Mammary epithelial cell (primary cell): ENCODE results near the gene PRM1.

Experiments
- CTCF ChIP-seq, 2 donors: IDR thresholded peaks in 1 of 2; conservative IDR thresholded peaks in 1 of 2; 2 replicates each; pipeline ENCODE4 v1.5.1; 2011 to 2012; ENCODE audit warnings: inconsistent platforms in 2 of 2, low read length in 2 of 2, mild to moderate bottlenecking in 2 of 2, control low read depth in 1 of 2, low read depth in 1 of 2; ENCODE audit not compliant: insufficient read depth in 1 of 2; ENCODE audit errors: extremely low read depth in 1 of 2
- EZH2 ChIP-seq: IDR thresholded peaks from 2 replicates; pipeline ENCODE4 v1.6.1; 2012; ENCODE audit warnings: low read length, inconsistent platforms, borderline replicate concordance

- TF ChIP-seq CTCF (conservative IDR thresholded peaks at IDR 0.05 in 1 of 2, IDR thresholded peaks at IDR 0.05 in 1 of 2; ENCODE audit: extremely low read depth in 1 of 2, insufficient read depth in 1 of 2, low read depth in 1 of 2, low read length in 2 of 2): no peak
- TF ChIP-seq EZH2: no peak
Measured at GRCh38 chr16:11268921-11269375, 12.2 kb downstream of the PRM1 start, which contains the start of gene TNP2.
